Neural cell (in vitro differentiated cells): ENCODE measurements around the gene INPP5A.

Source experiments
- EP300 ChIP-seq: fragments of 450-650 bp; conservative IDR thresholded peaks from 2 replicates; pipeline ENCODE4 v1.6.1; 2014; ENCODE audit warnings: antibody characterized with exemption, mild to moderate bottlenecking, moderate library complexity; ENCODE audit not compliant: poor library complexity, severe bottlenecking
- EZH2 ChIP-seq: fragments of 200-600, 300-800 bp; shearing (Covaris generic), sonication (generic); IDR thresholded peaks from 2 replicates; pipeline ENCODE4 v1.6.1; 2014; ENCODE audit warnings: antibody characterized with exemption, low read length, borderline replicate concordance, mild to moderate bottlenecking; ENCODE audit not compliant: insufficient read depth, poor library complexity, severe bottlenecking
- POLR2AphosphoS5 ChIP-seq: IDR thresholded peaks from 2 replicates; pipeline ENCODE4 v1.6.1; 2012
- RAD21 ChIP-seq: fragments of 450-650 bp; conservative IDR thresholded peaks from 2 replicates; pipeline ENCODE4 v1.6.1; 2014; ENCODE audit warnings: antibody characterized with exemption, mild to moderate bottlenecking, moderate library complexity
- TF ChIP-seq, protein P1 (sequence below): fragments of 450-650 bp; IDR thresholded peaks from 2 replicates; pipeline ENCODE4 v1.5.1; 2014; ENCODE audit warnings: antibody characterized with exemption, mild to moderate bottlenecking, moderate library complexity; ENCODE audit not compliant: poor library complexity, severe bottlenecking

- TF ChIP-seq, protein P1, sequence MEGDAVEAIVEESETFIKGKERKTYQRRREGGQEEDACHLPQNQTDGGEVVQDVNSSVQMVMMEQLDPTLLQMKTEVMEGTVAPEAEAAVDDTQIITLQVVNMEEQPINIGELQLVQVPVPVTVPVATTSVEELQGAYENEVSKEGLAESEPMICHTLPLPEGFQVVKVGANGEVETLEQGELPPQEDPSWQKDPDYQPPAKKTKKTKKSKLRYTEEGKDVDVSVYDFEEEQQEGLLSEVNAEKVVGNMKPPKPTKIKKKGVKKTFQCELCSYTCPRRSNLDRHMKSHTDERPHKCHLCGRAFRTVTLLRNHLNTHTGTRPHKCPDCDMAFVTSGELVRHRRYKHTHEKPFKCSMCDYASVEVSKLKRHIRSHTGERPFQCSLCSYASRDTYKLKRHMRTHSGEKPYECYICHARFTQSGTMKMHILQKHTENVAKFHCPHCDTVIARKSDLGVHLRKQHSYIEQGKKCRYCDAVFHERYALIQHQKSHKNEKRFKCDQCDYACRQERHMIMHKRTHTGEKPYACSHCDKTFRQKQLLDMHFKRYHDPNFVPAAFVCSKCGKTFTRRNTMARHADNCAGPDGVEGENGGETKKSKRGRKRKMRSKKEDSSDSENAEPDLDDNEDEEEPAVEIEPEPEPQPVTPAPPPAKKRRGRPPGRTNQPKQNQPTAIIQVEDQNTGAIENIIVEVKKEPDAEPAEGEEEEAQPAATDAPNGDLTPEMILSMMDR = no peak
- TF ChIP-seq POLR2AphosphoS5 (no peak), EZH2 (no peak), EP300 (no peak), RAD21 (no peak)
Observed at GRCh38 chr10:132774181-132774901, 236.8 kb downstream of the INPP5A start.
